ENCODE data around the gene PHF3.

PHF3 gene

DNA sequence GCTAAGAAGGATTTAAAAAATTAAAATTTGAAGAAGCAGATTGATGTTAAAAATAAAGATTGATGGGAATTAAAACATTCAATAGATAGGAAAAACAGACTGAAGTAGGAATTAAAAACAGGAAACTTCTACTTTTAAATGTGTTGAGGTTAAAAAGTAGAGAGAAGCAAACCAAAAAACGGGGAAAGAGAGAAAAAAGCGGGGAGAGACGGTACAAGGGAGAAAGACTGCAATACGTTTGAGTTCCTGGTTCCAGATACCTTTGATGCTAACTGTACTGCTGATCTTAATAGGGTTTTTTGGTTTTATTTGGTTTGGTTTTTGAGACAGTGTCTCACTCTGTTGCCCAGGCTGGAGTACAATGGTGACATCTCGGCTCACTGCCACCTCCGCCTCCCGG lies 36.4 kb upstream of the PHF3 start:
- TF ChIP-seq, protein P1, sequence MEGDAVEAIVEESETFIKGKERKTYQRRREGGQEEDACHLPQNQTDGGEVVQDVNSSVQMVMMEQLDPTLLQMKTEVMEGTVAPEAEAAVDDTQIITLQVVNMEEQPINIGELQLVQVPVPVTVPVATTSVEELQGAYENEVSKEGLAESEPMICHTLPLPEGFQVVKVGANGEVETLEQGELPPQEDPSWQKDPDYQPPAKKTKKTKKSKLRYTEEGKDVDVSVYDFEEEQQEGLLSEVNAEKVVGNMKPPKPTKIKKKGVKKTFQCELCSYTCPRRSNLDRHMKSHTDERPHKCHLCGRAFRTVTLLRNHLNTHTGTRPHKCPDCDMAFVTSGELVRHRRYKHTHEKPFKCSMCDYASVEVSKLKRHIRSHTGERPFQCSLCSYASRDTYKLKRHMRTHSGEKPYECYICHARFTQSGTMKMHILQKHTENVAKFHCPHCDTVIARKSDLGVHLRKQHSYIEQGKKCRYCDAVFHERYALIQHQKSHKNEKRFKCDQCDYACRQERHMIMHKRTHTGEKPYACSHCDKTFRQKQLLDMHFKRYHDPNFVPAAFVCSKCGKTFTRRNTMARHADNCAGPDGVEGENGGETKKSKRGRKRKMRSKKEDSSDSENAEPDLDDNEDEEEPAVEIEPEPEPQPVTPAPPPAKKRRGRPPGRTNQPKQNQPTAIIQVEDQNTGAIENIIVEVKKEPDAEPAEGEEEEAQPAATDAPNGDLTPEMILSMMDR (IDR thresholded peaks at IDR 0.05; ENCODE audit: insufficient read depth, low read length, poor library complexity, severe bottlenecking): no peak
- DNase-seq (ENCODE audit: extremely low read depth, insufficient read length): no peak
- Histone ChIP-seq H3K4me3 (replicated peaks; ENCODE audit: low read depth, low read length) (no peak overlapping the region), H3K27me3 (replicated peaks; ENCODE audit: control insufficient read depth, insufficient read depth, low read length) (no peaks in the 10 kb centered on the region), H3K36me3 (ENCODE audit: control insufficient read depth, insufficient read depth, low read length) (no peaks in the 10 kb centered on the region)

DNA sequence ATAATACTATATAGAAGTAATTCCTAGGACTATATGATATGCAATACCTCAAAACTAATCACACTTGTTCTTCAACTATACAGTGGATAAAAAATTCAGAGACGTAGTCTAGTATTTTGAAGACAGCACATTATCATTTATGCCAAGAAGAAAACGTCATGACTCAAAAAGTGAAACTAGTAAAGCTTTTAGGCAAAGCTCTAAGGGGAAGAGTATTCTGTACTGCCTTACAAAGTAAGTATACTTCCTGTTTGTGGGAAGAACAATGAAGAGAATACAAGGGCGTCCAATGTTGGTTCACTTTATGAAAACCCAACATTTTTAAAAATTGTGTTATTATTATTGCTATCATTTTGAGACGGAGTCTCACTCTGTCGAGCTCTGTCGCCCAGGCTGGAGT lies 35.5 kb upstream of the PHF3 start:
- TF ChIP-seq, protein P1 (IDR thresholded peaks at IDR 0.05; ENCODE audit: insufficient read depth, low read length, poor library complexity, severe bottlenecking): no peak
- no peak for DNase-seq (ENCODE audit: extremely low read depth, insufficient read length)
- no peak overlapping the region for H3K4me3 ChIP-seq (replicated peaks; ENCODE audit: low read depth, low read length)
- no peaks in the 10 kb centered on the region for H3K36me3 ChIP-seq (ENCODE audit: control insufficient read depth, insufficient read depth, low read length)
- no peaks in the 10 kb centered on the region for H3K27me3 ChIP-seq (replicated peaks; ENCODE audit: control insufficient read depth, insufficient read depth, low read length)

DNA sequence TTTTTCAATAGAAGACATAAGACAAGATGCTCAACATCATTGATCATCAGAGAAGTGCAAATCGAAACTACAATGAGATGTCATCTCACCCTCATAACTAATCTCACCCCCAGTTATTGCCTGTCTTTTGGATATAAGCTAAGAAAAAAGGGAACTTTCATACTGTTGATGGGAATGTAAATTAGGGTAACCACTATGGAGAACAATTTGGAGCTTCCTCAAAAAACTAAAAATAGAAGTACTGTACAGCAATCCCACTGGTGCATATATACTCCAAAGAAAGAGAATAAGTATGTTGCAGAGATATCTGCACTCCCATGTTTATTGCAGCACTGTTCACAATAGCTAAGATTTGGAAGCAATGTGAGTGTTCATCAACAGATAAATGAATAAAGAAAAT lies 26.4 kb upstream of the PHF3 start:
- H3K4me3 ChIP-seq (replicated peaks; ENCODE audit: low read depth, low read length): no peak overlapping the region
- TF ChIP-seq, protein P1 (IDR thresholded peaks at IDR 0.05; ENCODE audit: insufficient read depth, low read length, poor library complexity, severe bottlenecking): no peak
- no peak for DNase-seq (ENCODE audit: extremely low read depth, insufficient read length)
- no peaks in the 10 kb centered on the region for H3K36me3 ChIP-seq (ENCODE audit: control insufficient read depth, insufficient read depth, low read length)
- no peaks in the 10 kb centered on the region for H3K27me3 ChIP-seq (replicated peaks; ENCODE audit: control insufficient read depth, insufficient read depth, low read length)

DNA sequence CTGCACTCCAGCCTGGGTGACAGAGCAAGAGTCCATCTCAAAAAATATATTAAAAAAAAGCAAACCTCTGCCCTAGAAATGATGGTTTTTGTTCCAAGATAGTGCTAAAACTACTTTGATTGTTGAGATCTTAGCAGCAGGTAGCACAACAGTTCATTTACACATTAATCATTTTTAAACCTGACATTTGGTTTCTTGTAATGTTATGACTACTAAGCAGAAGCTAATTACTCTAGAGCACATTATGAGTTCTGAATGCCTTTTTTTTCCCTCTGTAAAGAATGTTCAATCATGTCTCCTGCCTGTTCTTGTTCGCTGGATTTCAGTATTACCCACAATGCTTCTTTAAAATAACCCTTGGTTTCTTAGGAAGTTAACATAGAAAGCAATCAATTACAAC lies 24.7 kb upstream of the PHF3 start:
- H3K27me3 ChIP-seq (replicated peaks; ENCODE audit: control insufficient read depth, insufficient read depth, low read length): no peaks in the 10 kb centered on the region
- DNase-seq (ENCODE audit: extremely low read depth, insufficient read length): no peak
- TF ChIP-seq, protein P1 (IDR thresholded peaks at IDR 0.05; ENCODE audit: insufficient read depth, low read length, poor library complexity, severe bottlenecking): no peak
- H3K36me3 ChIP-seq (ENCODE audit: control insufficient read depth, insufficient read depth, low read length): no peaks in the 10 kb centered on the region
- H3K4me3 ChIP-seq (replicated peaks; ENCODE audit: low read depth, low read length): no peak overlapping the region

DNA sequence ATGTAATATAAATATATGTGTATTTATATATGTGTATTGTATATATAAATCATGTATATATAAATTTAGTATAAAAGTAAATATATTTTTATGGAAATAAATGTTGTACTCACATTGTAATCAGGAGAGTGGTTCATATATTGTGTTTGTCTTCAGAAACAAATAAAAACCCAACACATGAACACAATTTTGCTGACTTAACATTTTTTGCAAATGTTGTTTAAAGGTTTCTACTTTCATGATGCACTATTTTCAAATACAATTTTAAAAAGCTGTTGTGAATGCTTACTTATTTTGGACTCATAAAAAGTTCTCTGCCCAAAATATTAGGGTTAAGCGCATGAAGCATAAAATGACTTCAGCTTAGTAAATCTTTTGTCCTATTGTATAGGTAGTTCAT lies 24.0 kb upstream of the PHF3 start:
- Histone ChIP-seq H3K36me3 (ENCODE audit: control insufficient read depth, insufficient read depth, low read length) (no peaks in the 10 kb centered on the region), H3K27me3 (replicated peaks; ENCODE audit: control insufficient read depth, insufficient read depth, low read length) (no peaks in the 10 kb centered on the region; the same call in 1 of the 2 replicates), H3K4me3 (replicated peaks; ENCODE audit: low read depth, low read length) (no peak overlapping the region)
- no peak for DNase-seq (ENCODE audit: extremely low read depth, insufficient read length)
- TF ChIP-seq, protein P1 (IDR thresholded peaks at IDR 0.05; ENCODE audit: insufficient read depth, low read length, poor library complexity, severe bottlenecking): no peak

DNA sequence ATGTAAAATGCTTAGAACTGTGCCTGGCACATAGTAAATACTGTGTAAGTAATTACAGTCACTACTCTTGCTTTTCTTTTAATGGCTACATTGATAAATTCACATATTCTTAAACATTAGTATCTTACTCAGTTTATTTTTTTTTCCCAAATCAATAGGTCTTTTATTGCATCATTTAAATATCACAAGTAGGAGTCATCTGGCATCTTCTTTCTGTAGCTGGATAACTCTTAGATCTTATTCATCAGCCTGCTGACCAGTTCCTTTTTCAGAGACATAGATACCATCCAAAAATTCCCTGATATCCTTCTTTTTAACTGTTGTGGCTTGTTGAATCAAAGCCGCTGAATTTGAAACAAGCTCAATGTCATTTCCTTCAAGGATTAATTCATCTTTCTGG lies 20.0 kb upstream of the PHF3 start:
- no peak overlapping the region for H3K4me3 ChIP-seq (replicated peaks; ENCODE audit: low read depth, low read length)
- TF ChIP-seq, protein P1 (IDR thresholded peaks at IDR 0.05; ENCODE audit: insufficient read depth, low read length, poor library complexity, severe bottlenecking): no peak
- no peaks in the 10 kb centered on the region; the same call in 1 of the 2 replicates for H3K27me3 ChIP-seq (replicated peaks; ENCODE audit: control insufficient read depth, insufficient read depth, low read length)
- no peak for DNase-seq (ENCODE audit: extremely low read depth, insufficient read length)
- H3K36me3 ChIP-seq (ENCODE audit: control insufficient read depth, insufficient read depth, low read length): no peaks in the 10 kb centered on the region

Measured in GM06990 (cell line).